Neural cell (in vitro differentiated cells): ENCODE data around the gene NSF.

Experiments used
- EZH2 ChIP-seq: fragments of 200-600, 300-800 bp; shearing (Covaris generic), sonication (generic); IDR thresholded peaks from 2 replicates; pipeline ENCODE4 v1.6.1; 2014; ENCODE audit warnings: antibody characterized with exemption, low read length, borderline replicate concordance, mild to moderate bottlenecking; ENCODE audit not compliant: insufficient read depth, poor library complexity, severe bottlenecking
- RAD21 ChIP-seq: fragments of 450-650 bp; conservative IDR thresholded peaks from 2 replicates; pipeline ENCODE4 v1.6.1; 2014; ENCODE audit warnings: antibody characterized with exemption, mild to moderate bottlenecking, moderate library complexity
- SMC3 ChIP-seq: fragments of 450-650 bp; conservative IDR thresholded peaks from 2 replicates; pipeline ENCODE4 v1.6.1; 2014; ENCODE audit warnings: antibody characterized with exemption, mild to moderate bottlenecking, moderate library complexity; ENCODE audit not compliant: poor library complexity
- TAF1 ChIP-seq: IDR thresholded peaks from 2 replicates; pipeline ENCODE4 v1.6.1; 2012; ENCODE audit warnings: low read depth
- TF ChIP-seq, protein P1 (sequence below): fragments of 450-650 bp; IDR thresholded peaks from 2 replicates; pipeline ENCODE4 v1.5.1; 2014; ENCODE audit warnings: antibody characterized with exemption, mild to moderate bottlenecking, moderate library complexity; ENCODE audit not compliant: poor library complexity, severe bottlenecking
- TF ChIP-seq, protein P2 (sequence below): IDR thresholded peaks from 2 replicates; pipeline ENCODE4 v1.6.1; 2012; ENCODE audit warnings: borderline replicate concordance

DNA sequence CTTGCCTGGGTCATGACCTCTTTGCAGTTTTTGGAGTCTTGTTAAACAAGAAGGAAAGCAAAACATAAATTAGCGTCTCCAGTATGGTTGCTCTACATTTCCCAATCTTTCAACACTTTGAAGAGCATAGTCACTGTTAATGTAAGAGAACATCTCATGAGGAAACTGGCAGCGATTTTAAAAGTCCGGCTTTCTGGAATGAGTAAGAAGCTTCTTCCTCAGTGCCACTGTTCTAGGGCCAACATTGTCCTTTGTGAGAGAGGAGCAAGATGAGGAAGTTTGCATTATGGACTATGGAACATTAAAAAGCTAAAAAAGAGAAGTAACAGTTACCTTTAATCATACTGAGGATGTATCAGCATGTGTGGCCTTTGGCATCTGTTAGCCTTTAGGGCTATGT, 154.9 kb downstream of the NSF start:
- TF ChIP-seq, protein P1, sequence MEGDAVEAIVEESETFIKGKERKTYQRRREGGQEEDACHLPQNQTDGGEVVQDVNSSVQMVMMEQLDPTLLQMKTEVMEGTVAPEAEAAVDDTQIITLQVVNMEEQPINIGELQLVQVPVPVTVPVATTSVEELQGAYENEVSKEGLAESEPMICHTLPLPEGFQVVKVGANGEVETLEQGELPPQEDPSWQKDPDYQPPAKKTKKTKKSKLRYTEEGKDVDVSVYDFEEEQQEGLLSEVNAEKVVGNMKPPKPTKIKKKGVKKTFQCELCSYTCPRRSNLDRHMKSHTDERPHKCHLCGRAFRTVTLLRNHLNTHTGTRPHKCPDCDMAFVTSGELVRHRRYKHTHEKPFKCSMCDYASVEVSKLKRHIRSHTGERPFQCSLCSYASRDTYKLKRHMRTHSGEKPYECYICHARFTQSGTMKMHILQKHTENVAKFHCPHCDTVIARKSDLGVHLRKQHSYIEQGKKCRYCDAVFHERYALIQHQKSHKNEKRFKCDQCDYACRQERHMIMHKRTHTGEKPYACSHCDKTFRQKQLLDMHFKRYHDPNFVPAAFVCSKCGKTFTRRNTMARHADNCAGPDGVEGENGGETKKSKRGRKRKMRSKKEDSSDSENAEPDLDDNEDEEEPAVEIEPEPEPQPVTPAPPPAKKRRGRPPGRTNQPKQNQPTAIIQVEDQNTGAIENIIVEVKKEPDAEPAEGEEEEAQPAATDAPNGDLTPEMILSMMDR = no peak
- TF ChIP-seq EZH2 (no peak), TAF1 (no peak), SMC3 (no peak), RAD21 (no peak)
- TF ChIP-seq, protein P2, sequence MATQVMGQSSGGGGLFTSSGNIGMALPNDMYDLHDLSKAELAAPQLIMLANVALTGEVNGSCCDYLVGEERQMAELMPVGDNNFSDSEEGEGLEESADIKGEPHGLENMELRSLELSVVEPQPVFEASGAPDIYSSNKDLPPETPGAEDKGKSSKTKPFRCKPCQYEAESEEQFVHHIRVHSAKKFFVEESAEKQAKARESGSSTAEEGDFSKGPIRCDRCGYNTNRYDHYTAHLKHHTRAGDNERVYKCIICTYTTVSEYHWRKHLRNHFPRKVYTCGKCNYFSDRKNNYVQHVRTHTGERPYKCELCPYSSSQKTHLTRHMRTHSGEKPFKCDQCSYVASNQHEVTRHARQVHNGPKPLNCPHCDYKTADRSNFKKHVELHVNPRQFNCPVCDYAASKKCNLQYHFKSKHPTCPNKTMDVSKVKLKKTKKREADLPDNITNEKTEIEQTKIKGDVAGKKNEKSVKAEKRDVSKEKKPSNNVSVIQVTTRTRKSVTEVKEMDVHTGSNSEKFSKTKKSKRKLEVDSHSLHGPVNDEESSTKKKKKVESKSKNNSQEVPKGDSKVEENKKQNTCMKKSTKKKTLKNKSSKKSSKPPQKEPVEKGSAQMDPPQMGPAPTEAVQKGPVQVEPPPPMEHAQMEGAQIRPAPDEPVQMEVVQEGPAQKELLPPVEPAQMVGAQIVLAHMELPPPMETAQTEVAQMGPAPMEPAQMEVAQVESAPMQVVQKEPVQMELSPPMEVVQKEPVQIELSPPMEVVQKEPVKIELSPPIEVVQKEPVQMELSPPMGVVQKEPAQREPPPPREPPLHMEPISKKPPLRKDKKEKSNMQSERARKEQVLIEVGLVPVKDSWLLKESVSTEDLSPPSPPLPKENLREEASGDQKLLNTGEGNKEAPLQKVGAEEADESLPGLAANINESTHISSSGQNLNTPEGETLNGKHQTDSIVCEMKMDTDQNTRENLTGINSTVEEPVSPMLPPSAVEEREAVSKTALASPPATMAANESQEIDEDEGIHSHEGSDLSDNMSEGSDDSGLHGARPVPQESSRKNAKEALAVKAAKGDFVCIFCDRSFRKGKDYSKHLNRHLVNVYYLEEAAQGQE = no peak
